Activated T-helper 1 cell treated with anti-CD3 and anti-CD28 coated beads, Interleukin-12 subunit alpha, Interleukin-12 subunit beta, Interleukin-2, Interleukin-4 antibody, amounts not matched to agents 30 ng/mL and 10 ng/mL and 1 ng/mL, durations not matched to agents 14 hours and 24 hours and 36 hours (primary cell): ENCODE data around the gene CCDC9B. TPM values are rescaled to one million over a fixed set of nuclear protein-coding genes. Genes with fewer than 3 reads are reported as not detected.

Source experiments
- DNase-seq: peaks from one replicate; pipeline ENCODE4 v3.0.0; 2021; ENCODE audit warnings: low spot score
- H3K27ac Mint-ChIP-seq: one replicate; pipeline ENCODE4 v1.8.0; 2021; ENCODE audit warnings: mild to moderate bottlenecking, mixed read lengths
- H3K27me3 Mint-ChIP-seq: one replicate; pipeline ENCODE4 v1.8.0; 2022; ENCODE audit warnings: mild to moderate bottlenecking, moderate library complexity, mixed read lengths; ENCODE audit not compliant: insufficient read depth
- H3K36me3 Mint-ChIP-seq: one replicate; pipeline ENCODE4 v1.8.0; 2021; ENCODE audit warnings: low read depth, mixed read lengths
- H3K4me1 Mint-ChIP-seq: one replicate; pipeline ENCODE4 v1.8.0; 2021; ENCODE audit warnings: low read depth, mixed read lengths
- H3K4me3 Mint-ChIP-seq: one replicate; pipeline ENCODE4 v1.8.0; 2021; ENCODE audit warnings: mild to moderate bottlenecking, moderate library complexity, mixed read lengths
- H3K9me3 Mint-ChIP-seq: one replicate; pipeline ENCODE4 v1.8.0; 2021; ENCODE audit warnings: mixed read lengths
- intact Hi-C: fragments of 100-400 bp; cut with micrococcal nuclease; formaldehyde crosslinking; loops from one replicate; pipeline ENCODE4 v1.15.1; 2024
- total RNA-seq: library from RNA; stranded (reverse); gene quantifications from 2 replicates; pipeline ENCODE4 v1.2.3, GENCODE V29; 2022

The CCDC9B gene
- total RNA-seq, 1 donor from 2014 or later, result 0.21 TPM

DNA sequence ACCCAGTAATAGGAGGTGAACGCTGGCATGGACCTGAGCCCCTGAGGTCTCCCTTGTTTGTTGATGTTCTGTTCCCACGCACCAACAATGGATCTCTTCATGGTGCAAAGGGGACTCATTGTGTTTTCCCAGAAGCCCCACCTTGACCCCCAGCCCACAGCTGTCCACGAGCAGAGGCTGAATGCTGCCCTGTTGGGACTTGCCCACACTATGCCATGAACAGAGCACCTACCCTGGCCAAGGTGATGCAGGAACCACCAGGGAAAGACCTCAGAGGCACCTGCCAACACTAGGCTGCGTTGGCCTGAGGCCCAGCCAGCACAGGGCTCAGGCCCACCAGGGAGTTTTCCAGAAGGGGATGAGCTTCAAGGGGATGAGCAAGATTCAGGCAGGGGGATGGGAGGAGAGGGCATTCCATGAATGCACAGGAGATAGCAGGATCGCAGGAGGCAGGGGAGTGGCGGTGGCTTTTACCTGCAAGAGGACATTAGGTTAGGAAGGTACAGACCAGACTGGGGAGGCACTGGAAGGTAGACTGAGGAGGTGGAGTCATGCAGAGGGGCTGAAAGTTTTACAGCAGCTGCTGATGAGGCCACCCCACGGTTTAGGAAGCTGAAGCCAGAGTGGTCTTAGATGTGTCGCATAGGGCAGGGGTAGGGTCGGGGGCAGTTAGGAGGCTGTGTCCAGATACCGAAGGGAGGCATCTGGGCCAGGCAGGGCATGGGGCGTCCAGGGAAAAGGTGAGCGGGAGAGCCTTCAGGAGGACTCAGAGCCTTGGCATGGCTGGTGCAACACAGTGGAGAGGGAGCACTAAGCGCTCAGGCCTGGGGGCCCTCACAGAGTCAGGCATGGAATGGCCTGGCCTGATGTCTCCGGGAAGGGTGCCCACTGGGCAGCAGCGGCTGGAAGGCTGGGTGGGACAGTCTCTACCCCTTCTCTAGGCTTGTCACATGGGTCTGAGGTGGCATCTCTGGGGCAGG, 6.1 kb upstream of the CCDC9B start:
- intact Hi-C loops, result no loop called here
- no peaks in the 10 kb centered on the region for H3K4me1 Mint-ChIP-seq
- DNase-seq, result no peak
- peaks cover 11% of the 10 kb centered on the region for H3K27me3 Mint-ChIP-seq
- no peaks in the 10 kb centered on the region for H3K36me3 Mint-ChIP-seq
- no peak overlapping the region for H3K4me3 Mint-ChIP-seq
- no peak overlapping the region for H3K27ac Mint-ChIP-seq
- H3K9me3 Mint-ChIP-seq, result no peaks in the 10 kb centered on the region

DNA sequence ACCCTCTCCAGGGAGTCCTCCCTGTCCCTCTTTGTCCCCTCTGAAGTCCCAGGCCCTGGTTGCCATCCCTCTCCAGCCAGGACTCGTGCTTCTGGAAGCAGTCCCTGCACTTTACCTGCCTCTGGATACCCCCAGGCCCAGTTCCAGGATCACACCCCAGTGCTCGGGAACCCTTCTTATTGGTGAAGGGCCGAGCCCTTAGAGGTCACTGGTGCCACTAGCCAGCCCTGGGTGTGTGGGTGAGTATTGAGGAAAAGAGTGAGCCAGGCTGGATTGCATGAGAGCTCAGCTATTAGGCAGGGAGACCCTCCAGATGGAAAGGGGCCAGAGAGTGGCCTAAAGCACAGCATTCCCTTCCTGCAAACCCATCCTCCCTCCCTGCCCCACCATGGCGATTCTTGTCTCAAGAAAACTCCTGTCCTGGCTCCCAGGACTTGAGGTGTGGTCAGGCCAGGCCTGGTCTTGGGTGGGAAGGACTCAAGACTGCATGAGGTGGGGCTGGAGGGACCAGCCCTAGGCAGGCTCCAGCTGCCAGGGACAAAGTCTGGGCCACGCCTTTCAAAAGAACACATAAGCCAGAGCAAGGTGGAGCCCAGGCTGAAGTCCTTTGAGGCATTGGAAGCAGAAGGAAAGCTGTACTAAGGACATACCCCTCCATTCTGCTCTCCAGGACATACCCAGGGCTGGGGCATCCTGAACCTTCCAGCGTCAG, 5.3 kb upstream of the CCDC9B start:
- no peaks in the 10 kb centered on the region for H3K4me1 Mint-ChIP-seq
- H3K36me3 Mint-ChIP-seq, result no peaks in the 10 kb centered on the region
- no peak overlapping the region for H3K27ac Mint-ChIP-seq
- H3K9me3 Mint-ChIP-seq, result no peaks in the 10 kb centered on the region
- DNase-seq, result no peak
- intact Hi-C loops, result no loop called here
- no peak overlapping the region for H3K4me3 Mint-ChIP-seq
- H3K27me3 Mint-ChIP-seq, result peaks cover 6% of the 10 kb centered on the region

DNA sequence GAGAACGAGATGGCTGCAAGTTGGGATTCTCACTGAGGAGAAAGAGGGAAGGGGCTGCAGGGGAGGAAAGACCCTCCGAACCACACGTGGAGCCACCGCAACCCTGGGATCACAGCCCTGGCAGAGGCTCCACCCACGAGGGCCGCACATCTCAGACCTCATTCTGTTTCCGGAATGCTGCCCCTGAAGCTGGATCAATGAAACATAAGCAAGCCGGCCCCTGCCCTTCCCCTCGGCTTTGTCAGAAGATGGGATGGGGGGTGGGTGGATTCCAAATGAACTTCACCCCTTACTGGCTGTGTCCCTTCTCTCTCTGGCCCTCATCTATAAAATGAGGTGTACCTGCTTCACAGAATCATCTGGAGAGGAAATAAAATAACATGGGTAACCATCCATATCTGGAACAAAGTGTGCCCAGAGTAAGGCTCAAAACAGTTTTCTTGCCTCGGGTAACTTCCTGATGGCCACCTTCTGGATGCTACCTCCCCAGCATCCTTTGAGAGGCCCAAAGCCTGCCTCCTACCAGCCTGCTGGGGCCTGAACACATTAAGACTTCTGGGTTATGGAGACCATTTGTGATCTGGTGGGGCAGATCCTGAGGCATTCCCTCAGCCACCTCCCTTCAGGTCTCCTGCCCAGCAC, 4.6 kb upstream of the CCDC9B start:
- no peaks in the 10 kb centered on the region for H3K36me3 Mint-ChIP-seq
- intact Hi-C loops, result no loop called here

DNA sequence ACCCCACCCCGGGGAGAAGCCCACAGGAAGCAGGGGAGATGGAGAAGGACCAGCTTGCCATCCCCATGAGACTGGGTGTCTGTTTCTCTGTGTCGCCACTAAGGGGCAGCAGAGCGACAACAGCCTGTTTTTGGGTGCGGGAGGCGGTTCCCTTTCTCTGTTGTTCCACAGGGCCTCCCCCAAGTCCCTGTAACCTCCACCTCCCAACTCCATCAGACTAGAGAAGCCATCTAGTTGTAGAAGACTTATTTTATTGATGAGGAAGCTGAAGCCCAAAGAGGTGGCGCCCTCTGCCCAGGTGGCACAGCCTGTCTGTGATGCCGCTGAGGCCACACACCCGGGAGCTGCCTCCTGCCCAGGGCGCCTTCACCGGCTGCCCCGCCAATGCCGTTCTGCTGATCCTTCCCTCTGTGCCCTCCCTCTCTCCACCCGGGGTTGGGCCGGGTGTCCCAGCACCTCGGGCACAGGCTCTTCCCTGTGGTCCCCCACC, 3.9 kb upstream of the CCDC9B start:
- no peaks in the 10 kb centered on the region for H3K36me3 Mint-ChIP-seq
- no peak overlapping the region for H3K4me3 Mint-ChIP-seq
- no peaks in the 10 kb centered on the region for H3K4me1 Mint-ChIP-seq
- peaks cover 6% of the 10 kb centered on the region for H3K27me3 Mint-ChIP-seq
- intact Hi-C loops, result loop anchor here (1.0 to 5.0 kb wide), 3 partner anchors 24 to 163 kb away; no protein-coding TSS in a partner anchor
- peak; percentile 64 for DNase-seq
- H3K27ac Mint-ChIP-seq, result no peak overlapping the region
- H3K9me3 Mint-ChIP-seq, result no peaks in the 10 kb centered on the region

More for the DNA sequence above, 4.6 kb upstream of the CCDC9B start:
- H3K27ac Mint-ChIP-seq, result no peak overlapping the region
- H3K9me3 Mint-ChIP-seq, result no peaks in the 10 kb centered on the region
- H3K4me1 Mint-ChIP-seq, result no peaks in the 10 kb centered on the region
- no peak for DNase-seq
- H3K27me3 Mint-ChIP-seq, result peaks cover 6% of the 10 kb centered on the region
- H3K4me3 Mint-ChIP-seq, result no peak overlapping the region

DNA sequence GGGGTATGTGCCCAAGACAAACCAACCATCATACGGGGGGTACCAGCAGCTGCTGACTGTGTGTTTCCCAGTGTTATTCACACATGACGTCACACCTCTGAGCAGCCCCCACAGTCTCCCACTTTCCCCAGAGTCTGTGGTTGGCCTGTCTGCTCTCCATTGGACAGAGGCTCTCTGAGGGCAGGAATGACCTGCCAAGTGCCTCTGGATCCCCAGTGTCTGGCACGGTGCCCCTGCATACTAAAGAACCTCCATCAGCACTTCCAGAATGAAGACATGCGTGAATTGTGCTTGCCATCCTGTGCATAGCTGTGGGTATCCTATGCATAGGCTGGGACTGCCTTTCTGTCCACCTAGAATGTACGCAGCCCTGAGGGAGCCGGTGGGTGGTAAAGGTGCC, 3.5 kb upstream of the CCDC9B start:
- Mint-ChIP-seq H3K4me3 (no peak overlapping the region), H3K27me3 (peaks cover 6% of the 10 kb centered on the region)

DNA sequence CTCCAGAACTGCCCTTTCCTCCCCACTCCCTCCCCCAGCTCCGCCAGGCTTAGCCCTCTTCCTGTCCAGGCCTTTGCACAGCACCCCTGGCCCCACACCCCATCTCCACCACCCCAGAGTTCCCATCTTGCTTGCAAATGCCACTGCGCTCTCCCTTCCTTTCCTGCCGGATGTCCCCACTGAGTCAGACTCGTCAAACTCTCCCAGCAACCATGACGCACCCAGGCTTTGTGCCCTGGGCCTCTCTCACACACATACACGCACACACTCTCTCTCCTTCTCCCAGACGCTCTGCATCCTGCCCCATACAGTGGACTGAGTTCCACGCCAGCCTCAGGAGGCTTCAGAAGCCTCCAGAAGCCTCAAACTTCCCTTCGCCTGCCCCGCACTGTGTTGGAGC, 2.8 kb upstream of the CCDC9B start:
- Mint-ChIP-seq H3K36me3 (no peaks in the 10 kb centered on the region), H3K27me3 (peaks cover 6% of the 10 kb centered on the region), H3K4me1 (no peaks in the 10 kb centered on the region), H3K9me3 (no peaks in the 10 kb centered on the region), H3K4me3 (no peak overlapping the region), H3K27ac (no peak overlapping the region)
- no peak for DNase-seq
- intact Hi-C loops, result loop anchor here (5.0 kb wide), 1 partner anchor 164 kb away; no protein-coding TSS in a partner anchor

More for the DNA sequence above, 3.5 kb upstream of the CCDC9B start:
- Mint-ChIP-seq H3K27ac (no peak overlapping the region), H3K9me3 (no peaks in the 10 kb centered on the region), H3K36me3 (no peaks in the 10 kb centered on the region), H3K4me1 (no peaks in the 10 kb centered on the region)
- DNase-seq, result no peak
- intact Hi-C loops, result loop anchor here (1.0 to 5.0 kb wide), 3 partner anchors 24 to 163 kb away; no protein-coding TSS in a partner anchor

DNA sequence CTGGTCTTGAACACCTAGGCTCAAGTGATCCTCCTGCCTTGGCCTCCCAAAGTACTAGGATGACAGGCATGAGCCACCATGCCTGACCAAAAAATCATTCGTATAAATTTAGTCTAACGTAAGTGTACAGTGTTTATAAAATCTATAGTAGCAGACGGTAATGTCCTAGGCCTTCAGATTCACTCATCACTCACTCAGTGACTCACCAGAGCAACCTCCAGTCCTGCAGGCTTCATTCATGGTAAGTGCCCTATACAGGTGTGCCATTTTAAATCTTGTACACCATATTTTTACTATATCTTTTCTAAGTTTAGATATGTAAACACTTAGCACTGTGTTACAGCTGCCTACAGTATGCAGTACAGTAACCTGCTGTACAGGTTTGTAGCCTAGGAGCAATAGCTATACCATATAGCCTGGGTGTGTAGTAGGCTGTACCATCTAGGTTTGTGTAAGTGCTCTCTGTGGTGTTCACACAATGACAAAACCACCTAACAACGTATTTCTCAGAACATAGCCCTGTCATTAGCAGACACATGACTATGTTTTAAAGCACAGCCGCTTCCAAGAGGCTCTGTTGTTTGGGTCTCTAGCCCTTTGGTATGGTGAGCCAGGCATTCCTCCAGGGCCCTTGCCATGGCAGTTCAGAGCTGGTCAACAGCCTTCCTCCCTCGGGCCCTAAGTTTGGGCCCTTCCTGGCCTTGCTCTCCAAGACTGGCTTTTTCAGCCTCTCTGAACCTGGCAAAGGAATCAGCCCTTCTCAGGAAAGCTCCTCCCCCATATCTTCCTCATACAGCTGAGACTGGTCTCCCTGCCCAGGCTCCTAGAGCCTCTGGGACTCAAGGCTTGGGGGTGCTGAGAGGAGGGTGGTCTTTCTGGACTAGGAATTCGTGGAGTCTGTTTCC, 1.9 kb upstream of the CCDC9B start:
- Mint-ChIP-seq H3K36me3 (no peaks in the 10 kb centered on the region), H3K4me3 (no peak overlapping the region), H3K27ac (no peak overlapping the region), H3K4me1 (peaks cover 5% of the 10 kb centered on the region), H3K27me3 (peaks cover 6% of the 10 kb centered on the region), H3K9me3 (no peaks in the 10 kb centered on the region)
- intact Hi-C loops, result loop anchor here (5.0 kb wide), 1 partner anchor 165 kb away; no protein-coding TSS in a partner anchor
- DNase-seq, result no peak

DNA sequence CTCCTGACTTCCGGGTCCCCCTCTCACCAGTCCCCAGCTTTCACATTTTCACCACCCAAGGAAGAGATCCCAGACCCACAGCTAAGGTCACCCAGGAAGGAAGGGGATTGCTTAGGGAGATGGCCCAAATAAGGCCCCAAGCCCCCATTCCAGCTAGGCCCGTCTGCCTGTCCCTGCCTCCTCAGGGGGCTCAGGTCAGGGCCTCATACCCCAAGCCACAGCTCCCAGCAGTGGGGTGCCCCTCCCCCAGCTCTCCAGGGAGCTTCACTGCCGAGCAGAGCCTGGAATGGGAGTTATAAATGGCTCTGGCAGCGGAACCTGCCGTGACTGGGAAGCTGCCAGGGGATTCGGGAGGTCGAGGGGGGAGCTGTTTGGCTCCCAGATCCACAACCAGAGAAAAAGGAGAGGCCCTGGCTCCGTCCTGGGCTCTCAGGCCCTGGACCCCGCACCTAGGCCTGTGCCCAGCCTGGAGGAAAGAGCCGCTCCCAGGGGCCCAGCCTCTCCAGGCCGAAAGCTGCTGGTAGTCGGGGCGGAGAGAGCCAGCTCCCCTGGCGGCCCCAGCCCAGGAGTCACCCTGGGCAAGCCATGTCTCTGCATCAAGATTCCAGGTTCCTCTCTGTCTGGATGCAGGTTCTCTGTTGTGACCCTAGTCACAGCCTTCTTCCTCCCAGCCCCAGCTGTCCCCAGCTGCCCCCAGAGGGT, 550 bp downstream of the CCDC9B start:
- intact Hi-C loops, result loop anchor here (5.0 kb wide), 1 partner anchor 167 kb away; no protein-coding TSS in a partner anchor
- no peak overlapping the region for H3K27ac Mint-ChIP-seq
- peaks cover 5% of the 10 kb centered on the region for H3K4me1 Mint-ChIP-seq
- no peak overlapping the region for H3K4me3 Mint-ChIP-seq
- peaks cover 6% of the 10 kb centered on the region for H3K27me3 Mint-ChIP-seq
- no peaks in the 10 kb centered on the region for H3K36me3 Mint-ChIP-seq
- no peaks in the 10 kb centered on the region for H3K9me3 Mint-ChIP-seq
- DNase-seq, result no peak

DNA sequence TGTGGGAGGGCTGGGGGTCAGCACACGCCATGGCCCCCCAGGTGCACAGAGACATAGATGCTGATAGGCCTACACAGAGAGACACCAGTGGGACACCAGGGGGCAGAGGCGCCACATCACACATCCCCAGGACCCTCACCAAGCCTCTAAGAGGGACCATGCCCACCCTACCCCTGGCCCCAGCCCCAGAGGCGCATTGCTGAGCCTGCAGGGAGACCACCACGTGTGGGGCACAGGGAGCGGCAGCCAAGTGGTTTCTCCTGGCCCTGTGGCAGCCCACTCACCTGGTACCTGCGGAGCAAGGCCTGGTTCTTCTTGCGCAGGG, 1.2 kb downstream of the CCDC9B start:
- no peaks in the 10 kb centered on the region for H3K9me3 Mint-ChIP-seq
- no peak overlapping the region for H3K27ac Mint-ChIP-seq
- H3K36me3 Mint-ChIP-seq, result no peaks in the 10 kb centered on the region
- DNase-seq, result no peak
- H3K27me3 Mint-ChIP-seq, result peaks cover 6% of the 10 kb centered on the region
- H3K4me1 Mint-ChIP-seq, result peaks cover 6% of the 10 kb centered on the region
- intact Hi-C loops, result loop anchor here (5.0 kb wide), 1 partner anchor 122 kb away; no protein-coding TSS in a partner anchor
- H3K4me3 Mint-ChIP-seq, result no peak overlapping the region

DNA sequence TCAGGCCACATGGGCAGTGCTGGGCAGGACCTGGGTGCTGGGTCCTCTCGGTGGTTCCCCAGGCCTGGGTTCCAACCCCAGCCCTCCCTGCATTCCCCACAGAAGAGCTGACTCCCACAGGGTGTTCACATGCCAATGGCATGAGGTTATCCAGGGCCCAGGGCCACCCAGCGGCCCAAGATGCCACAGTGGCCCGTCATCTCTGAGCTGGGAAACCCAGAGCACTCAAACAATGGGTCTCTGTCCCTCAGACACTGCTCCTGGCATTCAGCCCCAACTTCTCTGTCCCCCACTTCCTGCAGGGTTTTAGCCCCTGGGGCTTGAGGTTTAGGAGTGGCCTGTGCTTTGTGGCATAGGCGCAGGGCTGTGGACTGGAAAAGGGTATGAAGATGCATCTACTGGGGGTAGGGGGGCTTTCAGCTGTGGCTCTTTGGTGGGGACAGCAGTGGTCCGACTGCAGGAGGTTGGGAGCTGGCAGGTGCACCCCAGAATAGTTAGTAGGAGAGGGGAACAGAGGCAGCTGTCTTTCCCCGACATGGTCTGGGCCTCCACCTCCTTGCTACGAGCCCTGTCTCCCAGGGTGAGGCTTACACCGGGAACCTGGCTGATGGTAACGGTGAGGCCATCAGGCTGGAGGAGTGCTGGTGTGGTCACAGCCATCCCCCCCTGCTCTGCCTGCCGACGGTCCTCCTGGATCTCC, 1.7 kb downstream of the CCDC9B start:
- no peak overlapping the region for H3K4me3 Mint-ChIP-seq
- H3K9me3 Mint-ChIP-seq, result no peaks in the 10 kb centered on the region
- DNase-seq, result no peak
- no peaks in the 10 kb centered on the region for H3K36me3 Mint-ChIP-seq
- intact Hi-C loops, result loop anchor here (1.0 to 5.0 kb wide), 4 partner anchors 18 to 122 kb away; partner anchors contain the start of gene PLCB2
- no peak overlapping the region for H3K27ac Mint-ChIP-seq
- H3K4me1 Mint-ChIP-seq, result peaks cover 11% of the 10 kb centered on the region
- H3K27me3 Mint-ChIP-seq, result peaks cover 2% of the 10 kb centered on the region
